DMS153 treated with DMSO at 0.1 percent for 48 hours (cell line): ENCODE measurements around the gene SH2D1A.

Experiments
- DNase-seq: peaks from one replicate; lab custom pipeline; 2025; ENCODE audit not compliant: unreplicated experiment; lab: John Stamatoyannopoulos, UW

SH2D1A gene

GRCh38 chrX:124415115-124415800, 68.9 kb downstream of the SH2D1A start:
- DNase-seq, result no peak

GRCh38 chrX:124421898-124422655, 75.7 kb downstream of the SH2D1A start:
- no peak for DNase-seq
